CD4-positive, alpha-beta T cell (primary cell): ENCODE data around the gene CTXND1. TPM values are rescaled to one million over a fixed set of nuclear protein-coding genes. Genes with fewer than 3 reads are reported as not detected.
"Not testable (repeated sequence)": the region's sequence is repeated elsewhere in the genome, so short reads cannot be mapped to it uniquely, and the experiment has no call there.

Experiments used
- ATAC-seq: fragments of 200-7000 bp; cut with Tn5 transposase; one replicate; pipeline ENCODE4 v1.10.0; 2022; ENCODE audit warnings: mild to moderate bottlenecking; ENCODE audit not compliant: poor library complexity
- CTCF ChIA-PET: fragments of 350-600 bp; sonication (Branson Sonifier 250); formaldehyde crosslinking; loops from one replicate; lab custom pipeline; 2021; ENCODE audit warnings: antibody characterized with exemption, inconsistent platforms; lab: Charles Lee
- POLR2A ChIA-PET: fragments of 350-600 bp; sonication (Branson Sonifier 250); formaldehyde crosslinking; loops from one replicate; lab custom pipeline; 2021; ENCODE audit warnings: antibody characterized with exemption, inconsistent platforms; lab: Charles Lee
- DNase-seq, 14 experiments: peaks; one replicate each; pipeline ENCODE4 v3.0.0-alpha.2; 2013 to 2020; ENCODE audit warnings: mixed read lengths in 2 of 14
- H3K27ac ChIP-seq, 2 donors: one replicate each; pipeline versions ENCODE4 v1.5.1 to v1.7.0; 2013; ENCODE audit warnings: low read length in 2 of 2, low read depth in 1 of 2, mild to moderate bottlenecking in 1 of 2
- H3K27me3 ChIP-seq, 2 experiments: 1 replicate in 1 of 2; 2 replicates in 1 of 2; pipeline versions ENCODE4 v1.6.1 to v1.7.0; 2013; ENCODE audit warnings: low read length in 2 of 2, control low read depth in 1 of 2, mild to moderate bottlenecking in 1 of 2, moderate library complexity in 1 of 2; ENCODE audit not compliant: insufficient read depth in 2 of 2, control insufficient read depth in 1 of 2
- H3K36me3 ChIP-seq: one replicate; pipeline ENCODE4 v1.6.1; 2013; ENCODE audit warnings: low read length, control low read depth; ENCODE audit not compliant: insufficient read depth
- H3K4me1 ChIP-seq: one replicate; pipeline ENCODE4 v1.6.1; 2013; ENCODE audit warnings: low read length, control low read depth; ENCODE audit not compliant: insufficient read depth
- H3K4me3 ChIP-seq: one replicate; pipeline ENCODE4 v1.5.1; 2013; ENCODE audit warnings: mild to moderate bottlenecking, low read length, moderate library complexity
- H3K9me3 ChIP-seq, 2 experiments: 1 replicate in 1 of 2; 2 replicates in 1 of 2; pipeline versions ENCODE4 v1.6.1 to v1.7.0; 2013; ENCODE audit warnings: low read length in 2 of 2, mild to moderate bottlenecking in 2 of 2, control low read depth in 1 of 2, moderate library complexity in 1 of 2; ENCODE audit not compliant: control insufficient read depth in 1 of 2, insufficient read depth in 1 of 2
- H3K27ac Mint-ChIP-seq: one replicate; pipeline ENCODE4 v1.8.0; 2020; ENCODE audit warnings: mixed read lengths
- H3K27me3 Mint-ChIP-seq: one replicate; pipeline ENCODE4 v1.8.0; 2021; ENCODE audit warnings: mixed read lengths
- H3K36me3 Mint-ChIP-seq: one replicate; pipeline ENCODE4 v1.8.0; 2021; ENCODE audit warnings: low read depth, mixed read lengths
- H3K4me1 Mint-ChIP-seq: one replicate; pipeline ENCODE4 v1.8.0; 2021; ENCODE audit warnings: low read depth, mixed read lengths
- H3K4me3 Mint-ChIP-seq: one replicate; pipeline ENCODE4 v1.8.0; 2020; ENCODE audit warnings: mild to moderate bottlenecking, mixed read lengths
- H3K9me3 Mint-ChIP-seq: one replicate; pipeline ENCODE4 v1.8.0; 2020; ENCODE audit warnings: mixed read lengths
- intact Hi-C, 2 experiments: fragments of 100-400 bp; cut with DNase I in 1 of 2; cut with micrococcal nuclease in 1 of 2; formaldehyde crosslinking; loops; one replicate each; pipeline versions ENCODE4 v1.15.1 to v1.9.0; 2023 to 2025; cut with DNase I, micrococcal nuclease
- total RNA-seq, 174 experiments: library from RNA in 2 of 174; stranded (reverse) in 2 of 174; gene quantifications; one replicate each; pipeline ENCODE4 v1.2.3 and lab custom pipeline; 2021 to 2026
- TF ChIP-seq, protein P1 (sequence below): fragments of 200-600 bp; IDR thresholded peaks from one replicate; pipeline ENCODE4 v1.8.0; 2022; ENCODE audit warnings: antibody characterized with exemption, mild to moderate bottlenecking

CTXND1 gene
- total RNA-seq, 2 experiments from 2014 or later, result not detected

DNA sequence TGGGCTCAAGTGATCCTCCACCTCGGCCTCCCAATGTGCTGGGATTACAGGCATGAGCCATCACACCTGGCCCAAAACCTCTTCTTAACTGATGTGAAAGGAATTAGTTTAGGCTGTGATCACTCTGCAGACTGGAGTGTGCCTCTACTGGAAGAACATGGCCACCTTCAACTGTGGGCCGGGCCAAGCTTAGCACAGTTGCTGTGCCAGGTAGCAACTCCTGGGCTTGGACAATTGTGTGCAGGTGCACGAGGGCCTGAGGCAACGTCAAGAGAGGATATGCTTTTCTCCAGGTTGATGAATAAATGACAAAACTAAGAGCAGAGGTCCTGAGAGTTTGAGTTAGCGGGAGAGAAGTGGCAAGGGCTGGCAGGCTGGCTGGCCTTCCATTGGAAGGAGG is 92.7 kb downstream of the CTXND1 start:
- TF ChIP-seq, protein P1, sequence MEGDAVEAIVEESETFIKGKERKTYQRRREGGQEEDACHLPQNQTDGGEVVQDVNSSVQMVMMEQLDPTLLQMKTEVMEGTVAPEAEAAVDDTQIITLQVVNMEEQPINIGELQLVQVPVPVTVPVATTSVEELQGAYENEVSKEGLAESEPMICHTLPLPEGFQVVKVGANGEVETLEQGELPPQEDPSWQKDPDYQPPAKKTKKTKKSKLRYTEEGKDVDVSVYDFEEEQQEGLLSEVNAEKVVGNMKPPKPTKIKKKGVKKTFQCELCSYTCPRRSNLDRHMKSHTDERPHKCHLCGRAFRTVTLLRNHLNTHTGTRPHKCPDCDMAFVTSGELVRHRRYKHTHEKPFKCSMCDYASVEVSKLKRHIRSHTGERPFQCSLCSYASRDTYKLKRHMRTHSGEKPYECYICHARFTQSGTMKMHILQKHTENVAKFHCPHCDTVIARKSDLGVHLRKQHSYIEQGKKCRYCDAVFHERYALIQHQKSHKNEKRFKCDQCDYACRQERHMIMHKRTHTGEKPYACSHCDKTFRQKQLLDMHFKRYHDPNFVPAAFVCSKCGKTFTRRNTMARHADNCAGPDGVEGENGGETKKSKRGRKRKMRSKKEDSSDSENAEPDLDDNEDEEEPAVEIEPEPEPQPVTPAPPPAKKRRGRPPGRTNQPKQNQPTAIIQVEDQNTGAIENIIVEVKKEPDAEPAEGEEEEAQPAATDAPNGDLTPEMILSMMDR, result no peak
- ATAC-seq (no peak), DNase-seq (no peak)
- Histone ChIP-seq H3K27me3 (no peaks in the 10 kb centered on the region), H3K36me3 (peaks cover 5% of the 10 kb centered on the region), H3K27ac (no peak overlapping the region), H3K4me3 (no peak overlapping the region), H3K9me3 (no peaks in the 10 kb centered on the region), H3K4me1 (peaks cover 16% of the 10 kb centered on the region)
- no peaks in the 10 kb centered on the region for H3K9me3 Mint-ChIP-seq
- peaks cover 20% of the 10 kb centered on the region for H3K36me3 Mint-ChIP-seq
- H3K4me3 Mint-ChIP-seq, result no peak overlapping the region
- intact Hi-C loops, result no loop called here
- no peak overlapping the region for H3K27ac Mint-ChIP-seq
- peaks cover 22% of the 10 kb centered on the region for H3K4me1 Mint-ChIP-seq
- ChIA-PET CTCF (no interaction called here), POLR2A (no interaction called here)
- no peaks in the 10 kb centered on the region for H3K27me3 Mint-ChIP-seq

DNA sequence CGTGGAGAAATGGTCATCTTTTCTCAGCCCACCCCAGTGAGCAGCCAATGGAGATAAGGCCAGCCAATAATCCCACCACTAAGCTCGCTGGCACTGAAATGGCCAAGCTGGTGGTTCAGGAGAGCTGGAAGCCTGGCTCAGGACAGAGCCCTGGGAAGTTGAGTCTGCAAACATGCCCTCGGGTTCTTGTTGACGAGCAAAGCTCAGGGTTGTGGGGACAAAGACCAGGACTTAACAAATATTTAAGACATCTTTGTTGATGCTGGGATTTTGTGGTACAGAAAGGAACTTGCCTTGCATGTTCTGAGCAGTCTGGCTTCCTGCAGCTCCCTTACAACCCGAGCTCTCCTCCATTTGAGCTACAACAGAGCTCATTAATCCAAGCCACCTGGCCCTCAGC is 94.8 kb downstream of the CTXND1 start:
- CTCF ChIA-PET, result no interaction called here
- Histone ChIP-seq H3K27ac (no peak overlapping the region), H3K36me3 (peaks cover 2% of the 10 kb centered on the region), H3K9me3 (no peaks in the 10 kb centered on the region), H3K27me3 (no peaks in the 10 kb centered on the region), H3K4me3 (no peak overlapping the region), H3K4me1 (peaks cover 32% of the 10 kb centered on the region)
- peaks cover 33% of the 10 kb centered on the region for H3K4me1 Mint-ChIP-seq
- ATAC-seq (no peak), DNase-seq (no peak)
- intact Hi-C loops, result no loop called here
- TF ChIP-seq, protein P1, result no peak
- no peak overlapping the region for H3K4me3 Mint-ChIP-seq
- POLR2A ChIA-PET, result no interaction called here
- H3K9me3 Mint-ChIP-seq, result no peaks in the 10 kb centered on the region
- peaks cover 11% of the 10 kb centered on the region for H3K36me3 Mint-ChIP-seq
- H3K27ac Mint-ChIP-seq, result no peak overlapping the region
- H3K27me3 Mint-ChIP-seq, result no peaks in the 10 kb centered on the region

DNA sequence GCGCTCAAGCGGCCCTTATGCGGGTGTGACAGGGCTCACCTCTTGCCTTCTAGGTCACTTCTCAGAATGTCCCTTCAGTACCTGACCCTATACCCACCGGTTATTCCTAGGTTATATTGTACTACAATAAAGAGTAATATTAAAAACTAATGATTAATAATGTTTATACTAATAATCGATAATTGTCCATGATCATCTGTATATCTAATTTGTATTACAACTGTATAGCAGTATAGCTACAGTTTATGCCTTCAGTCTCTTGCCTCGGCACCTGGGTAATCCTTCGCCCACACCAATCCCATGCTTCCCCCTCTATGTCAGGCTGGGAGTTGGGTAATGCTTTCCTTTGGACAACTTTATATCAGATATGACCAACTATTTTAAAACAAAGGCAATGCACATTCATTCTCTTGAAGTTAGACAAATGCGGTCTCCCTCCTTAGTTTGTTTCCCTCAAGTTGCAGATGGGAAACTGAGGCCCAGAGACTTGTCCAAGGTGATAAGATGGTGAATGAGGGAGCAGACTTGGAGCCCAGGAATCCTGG is 95.8 kb downstream of the CTXND1 start:
- TF ChIP-seq, protein P1, result no peak
- no peak overlapping the region for H3K27ac Mint-ChIP-seq
- no peaks in the 10 kb centered on the region for H3K27me3 ChIP-seq
- no peak overlapping the region for H3K4me3 Mint-ChIP-seq
- ATAC-seq (no peak), DNase-seq (no peak)
- H3K27ac ChIP-seq, result no peak overlapping the region
- no peaks in the 10 kb centered on the region for H3K27me3 Mint-ChIP-seq
- no peaks in the 10 kb centered on the region for H3K9me3 Mint-ChIP-seq
- no peaks in the 10 kb centered on the region for H3K9me3 ChIP-seq
- ChIA-PET POLR2A (no interaction called here), CTCF (no interaction called here)
- H3K36me3 Mint-ChIP-seq, result peaks cover 1% of the 10 kb centered on the region
- intact Hi-C loops, result no loop called here
- peaks cover 35% of the 10 kb centered on the region for H3K4me1 ChIP-seq
- peaks cover 38% of the 10 kb centered on the region for H3K4me1 Mint-ChIP-seq
- no peak overlapping the region for H3K4me3 ChIP-seq
- H3K36me3 ChIP-seq, result no peaks in the 10 kb centered on the region

DNA sequence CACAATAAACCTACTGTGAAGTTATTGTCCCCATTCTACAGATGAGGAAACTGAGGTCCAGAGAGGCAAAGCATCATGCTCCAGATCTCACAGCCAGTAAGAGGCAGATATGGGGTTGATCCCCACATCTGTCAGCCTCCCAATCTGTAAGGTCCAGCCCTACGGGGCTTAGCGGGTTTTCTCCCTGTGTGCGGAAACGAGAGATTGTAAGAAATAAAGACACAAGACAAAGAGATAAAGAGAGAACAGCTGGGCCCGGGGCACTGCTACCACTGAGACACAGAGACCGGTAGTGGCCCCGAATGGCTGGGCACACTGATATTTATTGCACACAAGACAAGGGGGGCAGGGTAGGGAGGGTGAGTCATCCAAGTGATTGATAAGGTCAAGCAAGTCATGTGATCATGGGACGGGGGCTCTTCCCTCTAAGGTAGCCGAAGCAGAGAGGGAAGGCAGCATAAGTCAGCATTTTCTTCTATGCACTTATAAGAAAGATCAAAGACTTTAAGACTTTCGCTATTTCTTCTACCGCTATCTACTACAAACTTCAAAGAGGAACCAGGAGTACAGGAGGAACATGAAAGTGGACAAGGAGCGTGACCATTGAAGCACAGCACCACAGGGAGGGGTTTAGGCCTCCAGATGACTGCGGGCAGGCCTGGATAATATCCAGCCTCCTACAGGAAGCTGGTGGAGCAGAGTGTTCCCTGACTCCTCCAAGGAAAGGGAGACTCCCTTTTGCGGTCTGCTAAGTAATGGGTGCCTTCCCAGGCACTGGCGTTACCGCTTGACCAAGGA is 96.4 kb downstream of the CTXND1 start:
- H3K27me3 Mint-ChIP-seq, H3K27ac Mint-ChIP-seq, POLR2A ChIA-PET, H3K9me3 Mint-ChIP-seq, H3K27ac ChIP-seq, H3K36me3 ChIP-seq, H3K4me3 ChIP-seq, H3K27me3 ChIP-seq, H3K9me3 ChIP-seq, ATAC-seq, H3K36me3 Mint-ChIP-seq: not testable (repeated sequence)
- intact Hi-C loops, result loop anchor here in 1 of 2 experiments (2.0 kb wide), 1 partner anchor 231 kb away; no protein-coding TSS in a partner anchor
- DNase-seq, result peak in 2 of 14 experiments; percentile 28 to 39
- Mint-ChIP-seq H3K4me1 (peaks cover 31% of the 10 kb centered on the region), H3K4me3 (peak overlapping the region; percentile 87)
- H3K4me1 ChIP-seq, result peaks cover 29% of the 10 kb centered on the region
- CTCF ChIA-PET, result interaction anchor here (1.6 kb wide), 1 partner anchor 11 kb away, joined by 3 read pairs; no protein-coding TSS in a partner anchor
